ENCODE data around the gene PMVK.

Gene PMVK

GRCh38 chr1:154877370-154877974 lies 59.0 kb downstream of the PMVK start:
- DNase-seq = no peak

GRCh38 chr1:154876842-154877369 lies 59.6 kb downstream of the PMVK start:
- DNase-seq = no peak
